ENCODE results near the gene CTU2.

DNA sequence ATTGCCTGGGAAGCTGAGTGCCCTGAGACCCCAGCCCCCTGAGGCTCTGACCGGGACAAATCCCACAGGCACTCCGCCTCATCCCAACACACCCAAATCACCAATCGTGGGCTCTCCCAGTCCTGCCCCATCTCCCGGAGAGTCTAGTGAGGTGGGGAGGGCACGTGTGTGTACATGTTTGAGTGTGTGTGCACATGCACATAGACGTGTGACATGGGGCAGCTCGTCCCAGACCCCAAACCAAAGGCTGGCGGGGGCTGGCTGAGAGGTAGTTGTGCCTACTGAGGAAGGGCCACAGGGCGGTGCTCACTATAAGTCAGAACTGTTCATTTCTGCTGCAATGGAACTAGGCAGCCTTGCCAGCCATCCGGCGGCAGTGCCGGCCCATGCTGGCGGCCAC lies 28.6 kb upstream of the CTU2 start:
- TF ChIP-seq, protein P1, sequence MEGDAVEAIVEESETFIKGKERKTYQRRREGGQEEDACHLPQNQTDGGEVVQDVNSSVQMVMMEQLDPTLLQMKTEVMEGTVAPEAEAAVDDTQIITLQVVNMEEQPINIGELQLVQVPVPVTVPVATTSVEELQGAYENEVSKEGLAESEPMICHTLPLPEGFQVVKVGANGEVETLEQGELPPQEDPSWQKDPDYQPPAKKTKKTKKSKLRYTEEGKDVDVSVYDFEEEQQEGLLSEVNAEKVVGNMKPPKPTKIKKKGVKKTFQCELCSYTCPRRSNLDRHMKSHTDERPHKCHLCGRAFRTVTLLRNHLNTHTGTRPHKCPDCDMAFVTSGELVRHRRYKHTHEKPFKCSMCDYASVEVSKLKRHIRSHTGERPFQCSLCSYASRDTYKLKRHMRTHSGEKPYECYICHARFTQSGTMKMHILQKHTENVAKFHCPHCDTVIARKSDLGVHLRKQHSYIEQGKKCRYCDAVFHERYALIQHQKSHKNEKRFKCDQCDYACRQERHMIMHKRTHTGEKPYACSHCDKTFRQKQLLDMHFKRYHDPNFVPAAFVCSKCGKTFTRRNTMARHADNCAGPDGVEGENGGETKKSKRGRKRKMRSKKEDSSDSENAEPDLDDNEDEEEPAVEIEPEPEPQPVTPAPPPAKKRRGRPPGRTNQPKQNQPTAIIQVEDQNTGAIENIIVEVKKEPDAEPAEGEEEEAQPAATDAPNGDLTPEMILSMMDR (IDR thresholded peaks at IDR 0.05; ENCODE audit: low read depth, low read length, poor library complexity, severe bottlenecking): no peak
- no peak for TF ChIP-seq EZH2phosphoT487 (IDR thresholded peaks at IDR 0.05; ENCODE audit: borderline replicate concordance, low read length)
